A549 (cell line): ENCODE measurements around the gene CD80.

Experiments
- CTCF ChIP-seq: fragments of >200 bp; sonication (Bioruptor Twin); formaldehyde crosslinking; IDR thresholded peaks from 3 replicates; pipeline ENCODE4 v1.5.1; 2016
- RCOR1 ChIP-seq: fragments of 150-350 bp; IDR thresholded peaks from 2 replicates; pipeline ENCODE4 v1.6.1; 2014; ENCODE audit warnings: antibody characterized with exemption, low read length, low read depth
- ZNF302 ChIP-seq: fragments of 250-450 bp; sonication (Bioruptor Pico); IDR thresholded peaks from 2 replicates; pipeline ENCODE4 v1.9.0; 2021; ENCODE audit warnings: inconsistent platforms, mild to moderate bottlenecking, moderate library complexity
- TF ChIP-seq, protein P1 (sequence below): fragments of 150-350 bp; IDR thresholded peaks from 2 replicates; pipeline ENCODE4 v1.6.1; 2014; ENCODE audit warnings: low read depth, mild to moderate bottlenecking, low read length
- TF ChIP-seq, protein P2 (sequence below): fragments of 200-600 bp; sonication (generic); IDR thresholded peaks from 2 replicates; pipeline ENCODE4 v1.6.1; 2016; ENCODE audit warnings: antibody characterized with exemption, mild to moderate bottlenecking, moderate library complexity

- TF ChIP-seq RCOR1 (no peak), ZNF302 (CRISPR knock-in tag) (no peak), CTCF (no peak)
- TF ChIP-seq, protein P1, sequence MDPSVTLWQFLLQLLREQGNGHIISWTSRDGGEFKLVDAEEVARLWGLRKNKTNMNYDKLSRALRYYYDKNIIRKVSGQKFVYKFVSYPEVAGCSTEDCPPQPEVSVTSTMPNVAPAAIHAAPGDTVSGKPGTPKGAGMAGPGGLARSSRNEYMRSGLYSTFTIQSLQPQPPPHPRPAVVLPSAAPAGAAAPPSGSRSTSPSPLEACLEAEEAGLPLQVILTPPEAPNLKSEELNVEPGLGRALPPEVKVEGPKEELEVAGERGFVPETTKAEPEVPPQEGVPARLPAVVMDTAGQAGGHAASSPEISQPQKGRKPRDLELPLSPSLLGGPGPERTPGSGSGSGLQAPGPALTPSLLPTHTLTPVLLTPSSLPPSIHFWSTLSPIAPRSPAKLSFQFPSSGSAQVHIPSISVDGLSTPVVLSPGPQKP: no peak
- TF ChIP-seq, protein P2, sequence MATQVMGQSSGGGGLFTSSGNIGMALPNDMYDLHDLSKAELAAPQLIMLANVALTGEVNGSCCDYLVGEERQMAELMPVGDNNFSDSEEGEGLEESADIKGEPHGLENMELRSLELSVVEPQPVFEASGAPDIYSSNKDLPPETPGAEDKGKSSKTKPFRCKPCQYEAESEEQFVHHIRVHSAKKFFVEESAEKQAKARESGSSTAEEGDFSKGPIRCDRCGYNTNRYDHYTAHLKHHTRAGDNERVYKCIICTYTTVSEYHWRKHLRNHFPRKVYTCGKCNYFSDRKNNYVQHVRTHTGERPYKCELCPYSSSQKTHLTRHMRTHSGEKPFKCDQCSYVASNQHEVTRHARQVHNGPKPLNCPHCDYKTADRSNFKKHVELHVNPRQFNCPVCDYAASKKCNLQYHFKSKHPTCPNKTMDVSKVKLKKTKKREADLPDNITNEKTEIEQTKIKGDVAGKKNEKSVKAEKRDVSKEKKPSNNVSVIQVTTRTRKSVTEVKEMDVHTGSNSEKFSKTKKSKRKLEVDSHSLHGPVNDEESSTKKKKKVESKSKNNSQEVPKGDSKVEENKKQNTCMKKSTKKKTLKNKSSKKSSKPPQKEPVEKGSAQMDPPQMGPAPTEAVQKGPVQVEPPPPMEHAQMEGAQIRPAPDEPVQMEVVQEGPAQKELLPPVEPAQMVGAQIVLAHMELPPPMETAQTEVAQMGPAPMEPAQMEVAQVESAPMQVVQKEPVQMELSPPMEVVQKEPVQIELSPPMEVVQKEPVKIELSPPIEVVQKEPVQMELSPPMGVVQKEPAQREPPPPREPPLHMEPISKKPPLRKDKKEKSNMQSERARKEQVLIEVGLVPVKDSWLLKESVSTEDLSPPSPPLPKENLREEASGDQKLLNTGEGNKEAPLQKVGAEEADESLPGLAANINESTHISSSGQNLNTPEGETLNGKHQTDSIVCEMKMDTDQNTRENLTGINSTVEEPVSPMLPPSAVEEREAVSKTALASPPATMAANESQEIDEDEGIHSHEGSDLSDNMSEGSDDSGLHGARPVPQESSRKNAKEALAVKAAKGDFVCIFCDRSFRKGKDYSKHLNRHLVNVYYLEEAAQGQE: no peak
Observed at GRCh38 chr3:119536757-119537156, 22.7 kb downstream of the CD80 start.
